Stromal cell of bone marrow (primary cell): Measurements from ENCODE around the gene VPS18.

ENCODE experiments used
- DNase-seq: peaks from one replicate; pipeline ENCODE4 v3.0.0-alpha.2; 2012; ENCODE audit warnings: low read depth

The VPS18 gene

GRCh38 chr15:40925495-40925862, 31.2 kb downstream of the VPS18 start:
- DNase-seq: no peak

GRCh38 chr15:40925863-40926658, 31.8 kb downstream of the VPS18 start:
- DNase-seq: no peak

- no peak for DNase-seq
These were observed 32.6 kb downstream of the VPS18 start for GRCh38 chr15:40926659-40927494.

GRCh38 chr15:40927495-40927872, 33.2 kb downstream of the VPS18 start:
- no peak for DNase-seq

- DNase-seq: no peak
These were observed 33.9 kb downstream of the VPS18 start for GRCh38 chr15:40927873-40928806.

GRCh38 chr15:40928821-40929659, 34.8 kb downstream of the VPS18 start, which contains the start of gene DLL4:
Gene DLL4, plus strand, starts transcription at chr15:40929340. Its CDS starts 329 bp downstream, at chr15:40929669.
- DNase-seq: no peak

- DNase-seq: no peak
These were observed 35.6 kb downstream of the VPS18 start for GRCh38 chr15:40929660-40930429.

GRCh38 chr15:40930430-40931299, 36.4 kb downstream of the VPS18 start:
- no peak for DNase-seq

- no peak for DNase-seq
These were observed 37.3 kb downstream of the VPS18 start for GRCh38 chr15:40931300-40932142.

GRCh38 chr15:40932156-40932555, 37.9 kb downstream of the VPS18 start:
- no peak for DNase-seq

GRCh38 chr15:40932649-40933516, 38.6 kb downstream of the VPS18 start:
- no peak for DNase-seq

- no peak for DNase-seq
These were observed 39.3 kb downstream of the VPS18 start for GRCh38 chr15:40933517-40933902.

- no peak for DNase-seq
These were observed 40.2 kb downstream of the VPS18 start for GRCh38 chr15:40934457-40934856.

- no peak for DNase-seq
These were observed 42.0 kb downstream of the VPS18 start for GRCh38 chr15:40936234-40936708.

GRCh38 chr15:40936709-40937666, 42.7 kb downstream of the VPS18 start:
- no peak for DNase-seq
